Hypothalamus (tissue), 51 donors: ENCODE results near the gene ACTL6B.

Experiments
- DNase-seq, 51 donors: peaks; one replicate each; lab custom pipeline; 2025; lab: John Stamatoyannopoulos, UW

The ACTL6B gene

DNA sequence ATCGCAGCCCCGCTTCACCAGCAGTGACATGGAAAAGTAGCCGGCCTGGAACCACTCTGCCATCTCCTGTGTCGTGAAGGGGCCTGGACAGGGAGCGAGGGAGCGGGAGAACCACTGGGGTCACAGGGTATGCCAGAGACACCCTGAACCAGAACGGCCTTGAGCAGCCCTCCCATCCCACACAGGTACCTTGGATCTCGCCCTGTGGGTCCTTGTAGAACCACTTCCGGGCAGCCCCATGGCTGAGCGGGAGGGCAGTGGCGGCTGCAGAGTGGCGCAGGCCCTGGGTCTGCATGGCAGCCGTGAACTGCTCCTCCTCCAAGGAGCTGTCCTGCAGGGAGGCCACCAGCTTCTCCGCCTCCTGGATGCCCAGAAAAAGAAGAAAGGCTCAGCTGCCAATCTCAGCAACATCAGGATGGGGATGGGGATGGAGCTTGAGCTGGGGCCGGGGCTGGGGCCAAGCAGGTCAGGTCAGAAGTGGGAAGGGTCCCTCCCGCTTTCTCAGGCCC is 28.3 kb upstream of the ACTL6B start:
- DNase-seq = no peak

DNA sequence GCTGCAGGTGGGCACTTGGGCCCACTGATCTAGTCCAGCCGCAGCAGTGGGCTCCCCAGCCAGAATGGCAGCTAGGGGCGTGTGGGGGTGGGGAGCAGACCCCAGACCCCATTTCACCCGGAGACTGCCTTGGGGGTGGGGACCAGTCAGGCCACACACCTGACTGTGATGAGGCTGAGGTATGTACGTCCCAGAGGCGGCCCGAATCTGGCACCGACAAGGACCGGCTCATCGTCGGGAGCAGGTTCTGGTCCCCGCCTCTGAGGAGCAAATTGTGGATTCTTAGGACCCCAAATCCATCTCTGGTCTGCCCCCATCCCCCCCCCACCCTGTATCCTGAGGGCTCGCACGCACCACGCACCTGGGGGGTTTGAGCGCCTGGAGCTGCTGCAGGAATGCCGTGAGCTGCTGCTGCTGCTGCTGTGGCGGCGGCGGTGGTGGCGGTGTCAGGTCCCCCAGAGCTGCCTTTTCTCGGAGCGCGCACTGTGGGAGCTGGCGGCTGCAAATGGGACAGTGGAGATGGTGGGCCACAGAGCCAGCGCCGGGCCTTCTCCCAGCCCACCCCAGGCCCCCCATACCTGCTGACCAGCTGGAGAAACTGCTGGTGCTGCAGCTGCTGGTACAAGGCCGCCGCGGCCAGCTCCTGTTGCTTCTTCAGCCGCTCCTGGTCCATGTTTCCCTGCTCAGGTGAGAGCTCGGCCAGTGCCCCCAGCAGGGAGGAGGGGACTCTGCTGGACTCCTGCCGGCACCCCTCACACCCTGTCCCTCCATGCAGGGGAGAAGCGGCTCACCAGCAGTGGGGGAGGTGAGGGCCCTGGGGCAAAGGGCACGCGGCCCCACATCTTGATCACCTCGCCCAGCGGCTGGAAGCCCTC is 27.6 kb upstream of the ACTL6B start:
- DNase-seq = no peak

DNA sequence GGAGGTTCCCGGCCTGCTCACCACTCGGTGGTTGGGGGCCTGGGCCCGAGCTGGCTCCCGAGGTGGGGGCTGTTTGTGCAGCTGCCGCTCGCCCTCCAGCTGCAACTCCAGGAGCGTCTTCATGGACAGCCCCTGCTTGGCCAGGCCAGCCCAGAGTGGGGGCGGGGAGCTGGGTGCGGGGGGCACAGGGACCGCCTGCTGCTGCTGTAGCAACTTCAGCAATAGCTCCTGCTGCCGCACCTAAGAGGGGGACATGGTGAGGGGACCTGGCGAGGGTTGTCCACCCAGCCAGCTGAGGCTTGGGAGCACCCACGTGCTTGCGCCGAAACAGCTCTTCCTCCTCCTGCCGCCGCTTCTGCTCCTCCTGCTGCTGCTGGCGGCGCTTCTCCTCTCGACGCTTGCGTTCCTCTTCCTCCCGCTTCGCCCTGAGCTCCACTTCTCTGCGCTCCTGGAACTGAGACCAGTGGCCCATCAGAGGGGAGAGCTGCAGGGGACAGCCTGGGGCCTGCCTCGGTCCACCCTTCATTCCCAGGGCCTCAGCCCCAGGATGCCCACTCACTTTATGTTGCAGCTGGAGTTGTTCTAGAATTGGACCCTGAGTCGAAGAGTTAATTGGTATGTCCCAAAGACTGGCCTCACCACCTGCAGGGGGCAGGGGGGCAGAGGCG is 26.9 kb upstream of the ACTL6B start:
- DNase-seq = no peak

DNA sequence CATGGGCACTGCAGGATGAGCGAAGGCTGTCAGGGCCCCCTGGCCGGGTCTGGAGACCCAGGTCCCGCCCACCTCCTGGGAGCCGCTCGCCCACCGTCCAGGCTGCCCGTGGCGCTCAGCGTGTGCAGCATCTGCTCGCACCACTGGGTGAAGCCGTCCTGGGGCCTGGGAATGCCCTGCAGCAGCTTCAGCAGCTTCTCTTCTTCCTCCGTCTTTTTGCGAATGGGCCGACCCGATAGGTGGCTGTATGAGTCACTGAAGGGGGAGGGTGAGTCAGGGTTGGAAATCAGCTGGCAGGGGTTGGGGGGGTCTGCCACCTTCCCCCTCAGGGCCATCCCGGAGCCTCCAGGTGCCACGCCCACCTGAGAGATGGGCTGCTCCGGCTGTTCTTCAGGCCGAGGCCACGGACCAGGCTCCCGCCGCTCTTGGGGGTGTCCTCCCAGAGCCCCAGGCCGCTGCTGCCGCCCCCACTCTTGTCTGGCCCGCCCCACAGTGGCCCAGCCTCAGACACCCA is 26.0 kb upstream of the ACTL6B start:
- no peak for DNase-seq

DNA sequence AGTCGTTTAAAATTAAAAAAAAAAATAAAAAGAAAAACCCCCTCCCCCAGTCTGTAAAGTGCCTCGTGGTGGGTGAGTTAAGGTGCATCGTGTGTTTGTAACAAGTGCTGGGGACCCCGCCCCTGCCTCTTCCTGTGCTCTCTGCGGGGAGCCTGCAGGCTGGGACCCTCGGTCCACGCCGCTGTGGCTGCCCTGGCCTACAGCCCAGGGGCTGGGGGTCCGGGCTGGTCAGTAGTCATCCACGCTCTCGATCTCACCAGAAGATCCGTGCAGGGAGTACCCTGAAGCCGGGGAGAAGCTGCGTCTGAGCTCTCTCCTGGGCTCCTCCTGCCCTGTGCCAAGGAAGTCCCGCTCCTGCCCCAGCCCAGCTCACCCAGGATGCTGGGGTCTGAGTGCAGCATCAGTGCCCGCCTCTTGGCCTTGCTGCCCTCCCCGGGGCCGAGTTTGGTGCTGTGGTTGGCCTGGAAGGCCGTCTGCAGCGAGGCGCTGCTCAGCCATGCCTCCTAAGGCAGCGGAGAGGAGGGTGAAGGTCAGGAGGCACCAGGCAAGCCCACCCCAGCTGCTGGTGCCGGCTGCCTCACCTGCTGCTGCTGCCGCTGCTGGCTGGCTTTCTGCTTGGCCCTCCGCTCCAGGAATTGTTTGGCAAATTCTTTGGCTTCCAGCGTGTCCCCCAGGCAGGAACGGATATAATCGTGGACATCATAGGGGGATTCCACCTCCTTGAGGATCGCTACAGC is 25.4 kb upstream of the ACTL6B start:
- no peak for DNase-seq

DNA sequence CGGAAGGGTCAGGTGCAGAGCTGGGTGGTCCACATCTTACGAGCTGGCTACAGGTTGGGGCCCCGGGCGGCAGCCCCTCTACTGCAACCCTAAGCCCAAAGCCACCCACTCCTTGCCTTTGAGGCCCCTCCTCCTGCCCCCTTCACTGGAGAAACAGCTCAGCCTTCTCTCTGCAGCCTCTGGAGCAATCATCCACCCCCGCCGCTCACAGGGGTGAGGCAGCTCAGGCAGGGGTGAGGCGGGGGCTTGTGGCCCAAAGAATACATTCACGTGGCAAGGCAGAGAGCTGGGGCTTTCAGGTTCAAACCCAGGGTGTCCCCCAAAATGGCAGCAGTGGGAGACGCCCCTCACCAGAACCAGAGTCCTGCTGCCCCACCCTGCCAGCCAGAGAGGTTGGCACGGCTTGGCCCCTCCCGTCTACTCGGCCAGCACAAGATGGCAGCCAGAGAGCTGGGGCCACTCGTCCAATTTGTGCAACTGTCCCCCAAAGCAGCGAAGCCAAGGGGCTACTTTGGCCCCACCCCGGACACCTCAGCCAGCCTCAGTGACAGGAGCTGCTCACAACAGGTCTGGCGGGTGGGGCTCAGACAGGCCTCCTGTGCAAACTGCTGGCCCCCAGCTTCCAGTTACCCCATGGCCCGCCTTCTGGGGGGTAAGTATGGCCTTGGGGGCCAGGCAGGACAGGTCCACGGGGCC is 24.5 kb upstream of the ACTL6B start:
- DNase-seq = peak in 2 of 51 donors; percentile 18 to 62

DNA sequence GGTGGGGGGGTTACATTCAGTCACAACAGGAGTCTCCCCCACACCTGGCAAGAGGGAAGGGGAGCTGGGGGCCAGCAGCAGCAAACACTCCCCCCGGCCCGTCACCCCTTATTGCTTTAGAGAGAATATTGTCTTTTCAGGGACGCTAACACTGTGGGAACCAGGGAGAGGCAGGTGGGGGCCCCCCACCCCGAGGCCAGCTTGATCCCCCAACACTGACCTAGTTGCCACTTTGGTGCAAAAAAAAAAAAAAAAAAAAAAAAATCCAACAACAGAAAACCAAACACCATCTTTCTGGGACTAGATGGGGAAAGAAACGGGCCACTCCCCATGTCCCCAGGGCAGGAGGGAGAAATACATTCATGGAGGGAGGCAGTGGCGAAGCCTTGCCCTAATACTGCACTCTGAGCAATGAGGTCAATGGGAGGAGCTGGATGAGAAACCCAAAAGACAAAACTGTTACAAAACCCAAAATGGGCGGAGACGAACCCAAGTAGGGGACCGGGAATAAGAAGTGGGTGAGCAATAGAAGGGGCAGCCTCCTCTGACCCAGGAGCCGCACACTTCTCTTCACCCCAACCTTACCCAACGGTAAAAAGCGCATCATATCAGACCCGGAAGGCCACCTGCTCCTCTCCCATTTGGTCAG is 23.8 kb upstream of the ACTL6B start:
- no peak for DNase-seq

DNA sequence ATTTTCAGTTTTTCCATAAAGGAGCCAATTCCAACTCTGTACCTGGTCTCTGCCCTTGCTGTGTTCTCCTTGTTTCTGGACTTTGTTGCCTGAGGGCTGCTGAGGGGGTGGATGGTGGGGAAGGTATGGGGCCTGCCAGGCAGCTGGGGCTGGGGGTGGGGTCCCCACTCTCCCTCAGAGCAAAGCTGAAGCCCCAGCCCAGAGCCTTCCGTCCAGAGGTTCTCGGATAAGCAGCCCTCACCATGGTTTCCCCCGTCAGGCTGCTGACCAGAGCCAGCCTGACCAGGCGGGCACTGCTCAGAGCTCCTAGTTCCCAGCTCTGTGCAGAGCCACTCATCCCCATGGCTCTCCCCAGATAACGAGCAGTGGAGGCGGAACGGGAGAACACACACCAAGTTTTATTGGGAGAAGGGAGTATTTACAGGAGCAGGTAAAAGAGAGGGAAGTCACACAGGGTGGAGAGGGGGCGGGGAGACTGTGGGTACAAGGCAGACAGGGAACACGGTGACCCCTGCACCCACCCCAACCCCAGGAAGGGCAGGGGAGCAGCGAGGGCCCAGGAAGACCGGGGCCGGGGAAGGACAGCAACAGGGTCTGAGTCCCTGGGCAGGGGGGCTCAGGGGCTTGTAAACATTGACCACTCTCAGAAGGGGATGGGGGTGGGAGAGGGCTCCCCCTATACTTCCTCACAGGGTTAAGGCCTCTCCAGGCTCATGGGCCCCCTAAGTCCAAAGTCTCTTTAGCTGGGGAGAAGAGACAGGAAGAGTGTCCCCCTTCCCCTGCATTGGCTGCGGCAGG is 23.1 kb upstream of the ACTL6B start:
- no peak for DNase-seq

DNA sequence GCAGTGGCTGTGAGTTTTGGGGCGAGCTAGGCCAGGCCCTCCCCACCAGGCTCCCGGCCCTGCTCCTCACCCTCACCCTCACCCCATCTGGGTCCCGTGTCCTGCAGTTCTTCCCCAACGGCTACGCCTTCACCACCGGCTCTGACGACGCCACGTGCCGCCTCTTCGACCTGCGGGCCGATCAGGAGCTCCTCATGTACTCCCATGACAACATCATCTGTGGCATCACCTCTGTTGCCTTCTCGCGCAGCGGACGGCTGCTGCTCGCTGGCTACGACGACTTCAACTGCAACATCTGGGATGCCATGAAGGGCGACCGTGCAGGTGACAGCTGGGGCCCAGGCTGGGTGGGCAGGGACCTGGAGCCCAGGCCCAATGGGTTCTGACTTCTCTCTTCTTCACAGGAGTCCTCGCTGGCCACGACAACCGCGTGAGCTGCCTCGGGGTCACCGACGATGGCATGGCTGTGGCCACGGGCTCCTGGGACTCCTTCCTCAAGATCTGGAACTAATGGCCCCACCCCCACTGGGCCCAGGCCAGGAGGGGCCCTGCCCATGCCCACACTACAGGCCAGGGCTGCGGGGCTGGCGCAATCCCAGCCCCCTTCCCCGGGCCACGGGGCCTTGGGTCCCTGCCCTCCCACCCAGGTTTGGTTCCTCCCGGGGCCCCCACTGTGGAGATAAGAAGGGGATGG is 22.2 kb upstream of the ACTL6B start:
- DNase-seq = no peak

DNA sequence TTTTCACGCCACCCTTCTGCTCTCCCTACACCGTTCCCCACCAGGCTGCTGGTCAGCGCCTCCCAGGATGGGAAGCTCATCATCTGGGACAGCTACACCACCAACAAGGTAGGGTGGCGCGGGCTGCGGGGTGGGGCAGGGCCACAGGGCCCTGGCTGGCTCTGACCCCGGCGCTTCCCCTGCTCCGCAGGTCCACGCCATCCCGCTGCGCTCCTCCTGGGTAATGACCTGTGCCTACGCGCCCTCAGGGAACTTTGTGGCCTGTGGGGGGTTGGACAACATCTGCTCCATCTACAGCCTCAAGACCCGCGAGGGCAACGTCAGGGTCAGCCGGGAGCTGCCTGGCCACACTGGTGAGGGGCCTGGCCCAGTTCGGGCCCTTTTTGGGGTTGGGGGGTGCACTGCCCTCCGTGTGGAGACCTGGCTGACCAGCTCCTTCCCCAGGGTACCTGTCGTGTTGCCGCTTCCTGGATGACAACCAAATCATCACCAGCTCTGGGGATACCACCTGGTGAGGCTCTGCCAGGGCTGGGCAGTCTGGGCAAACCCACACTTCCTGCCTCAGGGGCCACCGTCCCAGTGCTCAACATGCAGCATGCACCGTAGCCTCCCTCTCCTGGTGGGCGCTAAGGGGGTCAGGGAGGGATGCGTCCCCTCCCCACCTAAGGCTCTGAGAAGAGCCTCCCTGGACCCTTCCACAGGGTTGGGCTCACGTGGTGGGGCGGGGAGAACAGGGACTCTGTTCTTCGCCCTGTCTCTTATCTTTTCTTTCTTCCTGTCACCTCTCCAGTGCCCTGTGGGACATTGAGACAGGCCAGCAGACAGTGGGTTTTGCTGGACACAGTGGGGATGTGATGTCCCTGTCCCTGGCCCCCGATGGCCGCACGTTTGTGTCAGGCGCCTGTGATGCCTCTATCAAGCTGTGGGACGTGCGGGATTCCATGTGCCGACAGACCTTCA is 21.3 kb upstream of the ACTL6B start:
- no peak for DNase-seq

DNA sequence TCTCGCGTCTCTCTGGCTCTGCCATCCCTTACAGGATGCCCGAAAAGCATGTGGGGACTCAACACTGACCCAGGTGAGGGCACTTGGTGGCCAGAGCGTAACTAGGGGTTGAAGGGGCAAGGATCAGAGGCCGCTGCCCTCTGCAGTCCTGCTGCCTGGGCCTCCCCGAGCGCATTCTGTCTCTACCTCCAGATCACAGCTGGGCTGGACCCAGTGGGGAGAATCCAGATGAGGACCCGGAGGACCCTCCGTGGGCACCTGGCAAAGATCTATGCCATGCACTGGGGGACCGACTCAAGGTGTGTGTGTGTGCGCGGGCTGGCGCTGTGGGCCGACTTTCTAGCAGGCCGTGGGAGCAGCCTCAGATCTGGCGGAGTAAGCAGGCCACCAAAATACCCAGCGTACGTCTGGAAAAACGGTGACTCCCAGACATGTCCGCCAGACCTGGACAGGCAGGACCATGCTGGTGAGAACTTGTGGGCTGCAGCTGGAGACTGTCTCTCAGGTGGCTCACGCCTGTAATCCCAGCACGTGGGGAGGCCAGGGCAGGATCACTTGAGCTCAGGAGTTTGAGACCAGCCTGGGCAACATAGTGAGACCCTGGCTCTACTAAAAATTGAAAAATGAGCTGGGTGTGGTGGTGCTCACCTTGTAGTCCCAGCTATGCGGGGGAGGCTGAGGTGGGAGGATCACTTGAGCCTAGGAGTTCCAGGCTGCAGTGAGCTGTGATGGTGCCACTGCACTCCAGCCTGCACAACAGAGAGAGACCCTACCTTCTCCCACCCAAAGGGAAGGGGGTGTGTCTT is 20.5 kb upstream of the ACTL6B start:
- no peak for DNase-seq

DNA sequence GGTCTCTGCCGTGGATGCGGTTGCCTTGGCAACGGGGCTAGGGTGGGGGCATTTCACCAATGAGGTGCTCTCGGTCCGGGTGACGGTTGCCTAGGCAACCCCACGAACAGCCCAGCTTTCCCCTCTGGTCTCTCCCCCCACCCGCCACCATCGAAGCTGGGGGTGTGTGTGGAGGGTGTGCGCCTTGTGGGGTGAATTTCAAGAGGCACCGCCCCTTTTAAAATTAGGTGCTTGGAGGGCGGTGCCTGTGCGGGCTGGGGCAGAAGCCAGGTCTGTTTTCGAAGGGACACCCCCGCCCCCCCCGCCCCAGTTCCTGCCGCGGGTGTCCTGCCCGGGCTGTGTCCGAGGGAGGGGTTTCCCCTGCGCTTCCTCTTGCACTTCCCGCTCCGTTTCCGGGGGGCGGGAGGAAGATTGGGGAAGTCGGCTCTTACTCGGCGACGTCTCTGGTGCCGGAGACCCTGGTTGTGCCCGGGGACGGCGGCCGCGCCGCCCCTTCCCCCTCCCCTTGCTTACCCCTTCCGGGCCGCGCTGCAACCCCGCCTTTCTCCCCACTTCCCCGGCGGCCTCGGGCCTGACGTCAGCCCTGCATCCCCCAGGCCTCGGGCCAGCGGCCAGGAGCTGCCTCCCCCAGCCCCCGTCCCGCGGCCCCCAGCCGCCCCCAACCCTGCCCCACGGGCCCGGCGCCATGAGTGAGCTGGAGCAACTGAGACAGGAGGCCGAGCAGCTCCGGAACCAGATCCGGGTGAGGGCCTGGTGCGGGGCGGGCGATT is 19.5 kb upstream of the ACTL6B start:
- peak in 50 of 51 donors; percentile 31 to 92 (median 78) for DNase-seq

DNA sequence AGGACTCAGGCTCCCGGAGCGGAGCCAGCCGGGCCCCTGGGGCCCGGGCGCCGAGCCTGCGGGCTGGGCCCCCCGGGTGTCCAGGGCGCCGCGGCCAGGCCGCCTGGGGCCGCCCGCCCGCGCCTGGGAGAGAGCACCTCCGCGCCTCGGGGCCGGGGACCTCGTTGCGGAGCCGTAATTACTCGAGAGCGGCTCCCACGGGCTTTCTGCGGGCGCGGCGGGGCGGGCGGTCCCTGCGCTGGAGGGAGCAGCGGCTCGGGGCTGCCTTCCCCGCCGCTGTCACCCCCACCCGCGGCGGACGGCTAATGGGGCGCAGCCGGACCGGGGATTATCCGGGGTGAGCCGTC is 18.8 kb upstream of the ACTL6B start:
- peak in 1 of 51 donors; percentile 55 for DNase-seq

DNA sequence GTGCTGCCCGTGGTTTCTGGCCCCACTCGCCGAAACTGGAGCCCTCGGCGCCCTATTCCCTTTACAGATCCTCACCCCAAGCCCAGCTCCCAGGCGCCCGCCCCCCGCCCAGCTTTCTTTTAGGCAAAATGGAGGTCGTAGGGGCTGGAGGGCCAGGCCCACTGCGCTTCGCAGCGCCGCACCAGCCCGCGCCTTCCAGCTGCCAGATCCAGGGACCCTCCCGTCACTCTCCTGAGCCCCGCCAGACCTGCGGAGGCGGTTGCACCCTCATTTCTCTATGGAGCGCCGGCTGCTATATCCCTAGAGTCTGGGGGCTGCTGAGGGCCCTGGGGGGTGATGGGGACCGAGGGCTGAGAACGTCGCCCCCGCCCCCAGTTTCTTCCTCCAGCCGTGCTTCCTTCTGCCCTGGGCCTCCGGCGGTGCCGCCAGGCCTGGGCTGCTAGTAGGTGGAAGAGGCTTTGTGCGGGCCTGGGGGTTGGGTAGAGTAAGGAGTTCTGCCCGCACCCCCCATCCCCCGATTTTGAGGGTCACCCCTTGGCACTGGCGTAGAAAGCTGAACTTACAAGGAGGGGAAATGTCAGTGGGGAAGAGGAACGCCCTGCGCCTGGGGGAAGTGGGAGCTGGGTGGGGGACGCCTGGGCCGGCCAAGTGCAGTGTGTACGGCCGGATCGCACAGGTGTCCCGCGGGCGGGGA is 18.3 kb upstream of the ACTL6B start:
- DNase-seq = peak in 14 of 51 donors; percentile 8 to 68 (median 38)

DNA sequence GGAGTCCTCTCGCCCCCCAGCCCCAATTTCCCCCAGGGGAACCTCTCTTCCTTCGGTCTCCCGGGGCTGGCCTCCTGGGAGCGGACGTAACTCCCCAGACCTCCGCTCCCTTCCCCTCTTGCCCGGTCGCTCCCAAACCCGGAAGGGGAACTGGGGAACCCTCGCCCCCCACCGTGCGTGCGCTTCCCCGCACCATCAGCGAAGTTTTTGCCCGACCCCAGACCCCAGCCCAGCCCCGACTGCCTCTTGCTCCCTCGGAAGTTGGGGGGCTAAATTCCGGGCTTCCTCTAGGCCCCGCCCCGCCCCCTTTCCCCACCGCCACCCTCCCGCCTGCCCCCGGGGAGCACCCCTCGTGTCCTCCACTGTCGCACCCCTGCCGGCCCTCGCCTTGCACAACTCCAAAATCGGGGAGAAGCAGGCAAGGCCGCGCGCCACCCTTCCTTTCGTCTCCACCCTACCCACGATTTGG is 17.7 kb upstream of the ACTL6B start:
- DNase-seq = peak in 26 of 51 donors; percentile 19 to 79 (median 48)
